GM12891 (cell line): Measurements from ENCODE around the gene CTSV.

Source experiments
- POLR2A ChIP-seq: IDR thresholded peaks from 2 replicates; pipeline ENCODE4 v1.6.1; 2011; ENCODE audit warnings: low read depth, low read length, control low read depth
- POLR2AphosphoS5 ChIP-seq: IDR thresholded peaks from 2 replicates; pipeline ENCODE4 v1.6.1; 2011; ENCODE audit warnings: low read depth, low read length, control low read depth
- TAF1 ChIP-seq: IDR thresholded peaks from 2 replicates; pipeline ENCODE4 v1.6.1; 2011; ENCODE audit warnings: low read depth, low read length, control low read depth

DNA sequence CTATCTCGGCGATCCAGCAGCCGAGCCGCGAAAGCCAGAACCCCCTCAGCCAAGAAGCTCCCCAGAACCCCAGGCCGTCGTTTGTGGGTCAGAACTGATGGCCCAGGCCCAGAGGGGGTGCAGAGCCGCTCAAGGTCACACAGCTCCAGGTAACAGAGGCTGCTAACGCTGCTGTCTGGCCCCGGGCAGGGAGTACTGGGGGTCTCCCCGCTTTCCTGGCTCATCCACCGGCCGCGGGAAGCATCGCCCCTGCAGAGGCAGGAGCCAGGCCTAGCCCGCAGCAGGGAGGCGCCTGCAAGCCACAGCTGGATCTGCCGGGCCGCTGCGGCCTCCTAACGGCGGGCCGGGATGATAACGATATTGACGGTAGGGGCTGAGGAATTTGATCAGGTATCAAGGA lies 39.4 kb upstream of the CTSV start:
- TF ChIP-seq POLR2A (no peak), POLR2AphosphoS5 (no peak), TAF1 (no peak)
